SH-SY5Y (cell line): ENCODE measurements around the gene LMTK3.

Experiments
- GATA2 ChIP-seq: IDR thresholded peaks from 2 replicates; pipeline ENCODE4 v1.6.1; 2011; ENCODE audit warnings: mild to moderate bottlenecking, low read depth, low read length
- GATA3 ChIP-seq: IDR thresholded peaks from 2 replicates; pipeline ENCODE4 v1.6.1; 2011; ENCODE audit warnings: low read depth, mild to moderate bottlenecking, low read length, moderate library complexity

DNA sequence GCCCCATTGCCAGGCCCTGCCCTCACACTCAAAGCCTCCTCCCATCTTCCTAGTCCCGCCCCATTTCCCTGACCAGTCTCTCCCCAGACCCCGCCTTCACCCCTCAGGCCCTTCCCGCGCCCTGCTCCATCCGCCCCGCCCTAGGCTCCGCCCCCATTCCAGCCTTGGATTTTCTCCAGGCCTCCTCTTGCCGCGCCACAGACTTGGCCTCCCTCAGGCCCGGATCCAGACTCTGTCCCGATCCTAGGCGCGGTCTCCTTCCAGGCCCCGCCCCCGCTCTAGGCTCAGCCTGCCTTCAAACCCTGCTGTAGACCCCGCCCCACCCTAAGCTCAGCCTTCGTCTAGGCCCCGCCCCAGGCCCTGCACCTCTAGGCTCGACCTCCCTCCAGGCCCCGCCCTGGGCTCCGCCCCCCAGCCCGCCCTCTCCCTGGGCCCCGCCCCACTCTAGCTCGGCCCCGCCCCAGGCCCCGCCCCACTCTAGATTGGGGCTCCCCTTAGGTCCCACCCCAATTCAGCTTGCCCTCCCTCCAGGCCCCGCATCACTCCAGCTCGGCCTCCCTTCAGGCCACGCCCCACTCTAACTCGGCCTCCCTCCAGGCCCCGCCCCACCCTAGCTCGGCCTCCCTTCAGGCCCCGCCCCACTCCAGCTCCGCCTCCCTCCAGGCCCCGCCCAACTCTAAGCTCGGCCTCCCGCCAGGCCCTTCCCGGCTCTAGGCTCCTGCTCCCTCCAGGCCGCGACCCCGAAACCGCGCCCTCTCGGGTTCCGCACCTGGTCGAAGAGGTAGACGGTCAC lies 18.5 kb downstream of the LMTK3 start:
- TF ChIP-seq GATA2 (no peak), GATA3 (no peak)
